Left renal cortex interstitium (tissue), 4 donors: Measurements from ENCODE around the gene PLEKHM3. TPM values are rescaled to one million over a fixed set of nuclear protein-coding genes. Genes with fewer than 3 reads are reported as not detected.

Source experiments
- DNase-seq, 4 donors: peaks; one replicate each; pipeline ENCODE4 v3.0.0-alpha.2; 2013; ENCODE audit warnings: low read depth in 4 of 4, low spot score in 2 of 4, missing footprints in 1 of 4
- polyA plus RNA-seq, 4 donors: library from polyadenylated mRNA; unstranded; fragments of 120-200 nt; gene quantifications; one replicate each; pipeline ENCODE4 v1.2.1, GENCODE V29; 2013; ENCODE audit not compliant: insufficient read length in 4 of 4

The PLEKHM3 gene
- polyA plus RNA-seq, 4 donors: 12.2 to 15.3 (median 13.4) TPM

DNA sequence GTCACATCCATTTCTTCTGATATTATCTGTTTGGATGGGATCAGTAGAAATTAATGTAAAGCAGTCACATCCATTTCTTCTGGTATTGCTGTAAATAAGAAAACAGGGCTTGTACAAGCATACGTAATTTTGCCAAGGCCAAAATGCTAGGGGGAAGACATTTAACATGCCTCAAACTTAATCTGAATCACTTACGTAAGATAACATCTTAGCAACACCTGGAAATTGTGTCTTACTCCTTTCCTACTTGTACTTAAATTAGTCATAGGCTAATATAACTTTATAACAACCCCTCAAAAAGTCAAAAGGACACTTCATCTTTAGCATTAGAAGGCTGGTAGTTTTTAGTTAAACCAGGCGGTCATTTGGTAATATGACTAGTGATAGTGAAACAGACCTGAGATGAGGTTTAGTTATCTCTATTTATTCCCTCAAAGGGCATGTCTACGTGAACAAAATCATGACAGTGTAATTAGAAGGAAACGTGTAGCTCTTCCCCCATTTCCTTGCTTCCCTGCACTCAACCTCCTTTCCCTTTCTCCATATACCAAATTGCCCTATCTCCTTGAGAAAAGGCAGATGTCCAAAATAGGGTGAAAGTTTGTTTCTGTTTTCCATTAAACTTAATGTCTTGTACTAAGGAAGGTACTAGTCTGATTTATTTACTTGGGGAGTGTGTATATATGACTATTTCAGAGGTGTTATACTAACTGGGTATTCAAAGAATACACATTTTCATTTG lies 156.3 kb downstream of the PLEKHM3 start:
- DNase-seq: no peak

DNA sequence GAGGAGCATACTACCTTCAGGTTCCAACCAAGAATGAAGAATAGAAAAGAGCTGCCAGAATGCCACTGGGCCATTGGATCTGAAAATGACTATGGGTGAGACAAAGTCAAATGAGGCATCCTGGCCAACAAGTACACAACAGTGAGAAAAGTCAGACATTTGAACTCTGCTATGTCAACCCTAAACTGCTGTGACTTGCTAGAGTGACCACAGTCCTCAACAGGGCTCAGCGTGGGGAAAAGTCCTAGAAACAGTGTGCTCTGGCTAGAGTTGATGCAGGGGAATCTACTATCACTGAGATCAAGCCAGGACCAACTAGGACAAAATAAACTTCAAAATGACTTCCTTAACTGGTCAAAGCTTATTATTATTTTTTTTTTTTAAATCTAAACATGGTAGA lies 157.4 kb downstream of the PLEKHM3 start:
- no peak for DNase-seq

DNA sequence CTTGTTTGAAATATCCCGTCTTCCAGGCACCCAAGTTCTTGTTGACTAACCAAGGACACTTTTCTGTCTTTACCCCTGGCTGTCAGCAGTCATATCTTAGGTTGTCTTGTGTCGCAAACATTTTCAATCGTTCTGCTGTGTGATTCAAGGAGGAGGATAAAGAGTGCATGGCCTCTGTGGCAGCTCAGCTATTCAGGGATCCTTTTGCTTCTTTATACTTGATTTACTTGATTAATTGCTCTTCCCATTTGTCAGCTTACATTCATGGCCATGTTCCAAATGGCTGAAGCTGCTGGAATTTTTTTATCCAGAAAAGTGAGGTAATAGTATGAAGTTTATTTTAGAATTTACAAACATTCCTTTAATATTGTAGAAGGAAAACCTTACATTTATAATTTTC lies 158.3 kb downstream of the PLEKHM3 start:
- DNase-seq: no peak

DNA sequence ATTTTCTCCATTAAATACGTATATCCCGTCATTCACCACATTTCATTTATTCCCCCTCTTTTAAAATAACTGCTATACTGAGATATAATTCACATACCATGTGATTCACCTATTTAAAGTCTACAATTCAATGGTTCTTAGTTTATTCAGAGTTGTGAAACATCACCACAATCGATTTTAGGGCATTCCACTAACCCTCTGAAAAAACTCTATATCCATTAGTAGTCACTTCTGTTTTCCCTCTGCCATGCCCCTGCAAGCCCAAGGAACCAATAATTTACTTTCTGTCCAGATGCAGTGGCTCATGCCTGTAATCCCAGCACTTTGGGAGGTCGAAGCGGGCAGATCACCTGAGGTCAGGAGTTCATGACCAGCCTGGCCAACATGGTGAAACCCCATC lies 160.1 kb downstream of the PLEKHM3 start:
- DNase-seq: no peak

DNA sequence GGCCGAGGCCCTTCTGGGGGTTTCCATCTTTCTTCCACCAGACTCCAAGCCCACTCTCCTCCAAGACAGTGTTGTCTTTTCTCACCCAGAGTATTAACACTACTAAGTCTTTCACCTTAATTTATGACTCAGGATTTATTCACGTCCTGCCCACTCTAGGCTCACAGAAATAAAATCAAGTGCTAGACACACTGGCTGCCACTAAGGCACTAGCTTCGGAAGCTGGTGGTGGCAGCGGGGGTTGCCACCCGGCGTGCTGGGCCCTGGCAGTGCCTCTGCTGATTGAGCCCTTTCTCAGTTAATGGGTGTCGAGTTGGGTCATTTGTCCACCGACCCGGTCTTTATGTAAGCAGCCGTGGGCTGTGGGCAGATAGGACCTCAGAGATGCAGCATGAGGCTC lies 162.0 kb downstream of the PLEKHM3 start:
- no peak for DNase-seq

DNA sequence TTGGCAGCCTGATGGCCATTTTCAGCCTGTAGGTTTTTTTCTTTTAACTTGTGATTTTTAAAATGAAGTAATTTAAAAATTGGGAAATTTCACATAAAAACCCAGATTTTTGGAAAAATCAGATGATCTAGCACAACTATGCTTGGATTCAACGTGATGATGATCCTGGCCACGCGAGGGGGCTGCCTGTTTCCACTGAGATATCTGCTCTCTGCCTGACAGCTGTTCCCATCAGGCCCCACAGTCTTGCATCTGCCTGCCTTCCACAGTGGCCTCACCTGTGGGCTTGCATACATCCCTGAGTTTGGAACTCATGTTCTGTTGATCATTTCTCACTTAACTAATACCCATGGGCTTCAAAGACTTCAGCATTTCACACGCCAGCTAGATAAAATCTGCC lies 163.5 kb downstream of the PLEKHM3 start:
- no peak for DNase-seq

DNA sequence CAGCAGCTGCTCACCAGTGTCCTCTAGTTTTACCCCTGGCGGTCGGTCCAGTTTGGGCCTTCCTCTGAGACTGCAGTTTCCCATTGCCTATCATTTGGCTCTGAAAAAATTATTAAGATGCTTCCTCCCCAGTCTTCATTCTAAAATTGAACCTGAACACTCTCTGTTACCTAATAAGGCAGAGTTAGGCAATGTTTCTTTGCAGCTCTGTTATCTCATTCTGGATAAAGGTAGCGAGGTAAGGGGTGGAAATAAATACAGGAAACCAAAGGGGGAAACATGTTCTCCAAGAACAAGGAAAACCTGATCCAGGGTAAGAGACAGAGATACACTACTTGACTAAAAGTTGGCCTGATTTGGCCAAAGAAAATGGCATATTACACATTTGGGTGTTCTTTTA lies 164.6 kb downstream of the PLEKHM3 start:
- DNase-seq: no peak

DNA sequence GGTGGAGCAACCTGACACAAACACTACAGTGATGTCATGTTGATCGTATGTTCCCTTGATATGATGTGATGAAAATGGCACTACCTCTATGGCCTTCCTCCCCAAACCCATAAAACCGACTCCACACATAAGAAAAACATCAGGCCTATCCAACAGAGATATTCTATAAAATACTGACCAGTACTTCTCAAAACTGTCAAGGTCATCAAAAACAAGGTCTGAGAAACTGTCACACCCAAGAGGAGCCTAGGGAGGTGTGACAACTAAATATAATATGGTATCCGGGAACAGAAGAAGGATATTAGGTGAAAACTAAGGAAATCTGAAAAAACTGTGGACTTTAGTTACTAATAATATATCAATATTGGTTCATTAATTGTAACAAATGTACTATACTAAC lies 169.7 kb downstream of the PLEKHM3 start:
- DNase-seq: no peak

DNA sequence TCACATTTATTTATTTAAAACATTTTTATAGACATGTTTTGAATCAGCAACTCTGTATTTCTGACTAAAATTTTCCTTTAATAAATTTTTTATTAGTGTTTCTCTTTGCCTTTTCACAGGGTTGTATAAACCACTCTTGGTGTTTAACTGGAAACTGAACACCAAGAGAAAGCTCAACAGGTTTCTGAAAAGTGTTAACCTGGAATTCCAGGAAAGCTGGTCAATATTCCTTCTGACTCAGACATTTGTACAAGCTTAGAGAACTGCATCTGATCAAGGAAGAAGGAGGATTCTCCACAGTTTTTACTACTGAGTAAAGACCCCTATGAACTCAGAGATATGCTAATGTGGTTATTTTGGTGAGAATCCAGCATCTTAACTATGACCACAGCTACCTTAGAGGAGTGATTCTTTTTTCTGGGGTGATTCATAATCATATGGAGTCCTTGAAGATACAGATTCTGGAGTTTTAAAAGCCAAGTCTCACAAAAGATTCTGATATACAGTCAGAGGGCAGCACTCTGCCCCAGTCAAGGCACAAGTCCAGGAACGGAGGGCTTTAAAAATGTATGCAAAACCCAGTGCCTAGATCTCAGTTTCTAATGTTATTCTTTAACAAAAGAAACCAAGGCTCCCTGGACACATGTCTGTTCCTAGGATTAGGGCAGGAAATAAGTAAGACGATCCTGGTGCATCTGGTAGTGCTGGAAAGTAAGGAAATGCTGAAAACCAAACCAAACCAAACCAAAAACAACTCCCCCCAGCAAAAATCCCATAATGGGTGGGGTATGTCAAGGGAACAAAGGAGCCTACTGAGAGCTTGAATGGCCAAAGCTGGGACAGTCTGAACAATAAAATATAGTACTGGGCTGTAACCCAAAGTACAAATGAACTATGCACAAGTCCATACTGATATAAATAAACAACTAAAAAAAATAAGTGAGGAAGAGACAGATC lies 170.6 kb downstream of the PLEKHM3 start:
- no peak for DNase-seq

DNA sequence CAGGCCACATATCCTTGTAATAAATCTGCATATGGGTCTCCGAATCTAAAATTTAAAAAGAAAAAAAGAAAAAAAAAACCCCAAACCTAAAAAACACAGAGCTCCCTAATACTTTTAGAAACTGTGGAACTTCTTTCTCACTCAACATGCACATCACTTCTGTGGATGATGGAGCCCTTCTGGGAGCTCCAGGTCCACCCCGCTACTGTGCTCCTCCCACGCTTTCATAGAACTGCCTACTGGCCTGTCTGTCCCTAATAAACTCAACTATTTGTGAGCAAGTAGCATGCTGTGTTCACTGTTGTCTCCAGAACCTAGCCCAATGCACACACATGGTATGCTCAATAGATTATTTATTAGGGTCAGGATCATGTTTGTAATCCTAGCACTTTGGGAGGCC lies 172.5 kb downstream of the PLEKHM3 start:
- DNase-seq: no peak

DNA sequence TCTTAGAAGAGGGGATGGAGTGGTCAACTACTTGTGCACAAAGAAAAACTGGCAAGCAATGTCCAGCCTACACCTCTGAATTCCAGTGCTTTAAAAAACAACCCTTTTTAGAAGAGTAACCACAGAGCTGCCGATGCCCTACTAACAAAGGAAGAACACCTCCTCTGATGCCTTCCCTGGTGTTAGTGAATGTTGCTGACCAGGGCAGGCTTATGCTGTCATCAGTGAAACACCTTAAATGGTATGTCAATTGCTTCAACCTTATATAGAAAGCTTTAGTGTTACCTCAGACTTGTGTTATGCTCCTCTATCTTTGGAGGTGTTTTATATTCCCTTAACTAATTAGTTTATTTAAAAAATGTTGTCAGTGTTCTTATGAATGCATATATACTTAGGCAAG lies 175.9 kb downstream of the PLEKHM3 start:
- DNase-seq: no peak

DNA sequence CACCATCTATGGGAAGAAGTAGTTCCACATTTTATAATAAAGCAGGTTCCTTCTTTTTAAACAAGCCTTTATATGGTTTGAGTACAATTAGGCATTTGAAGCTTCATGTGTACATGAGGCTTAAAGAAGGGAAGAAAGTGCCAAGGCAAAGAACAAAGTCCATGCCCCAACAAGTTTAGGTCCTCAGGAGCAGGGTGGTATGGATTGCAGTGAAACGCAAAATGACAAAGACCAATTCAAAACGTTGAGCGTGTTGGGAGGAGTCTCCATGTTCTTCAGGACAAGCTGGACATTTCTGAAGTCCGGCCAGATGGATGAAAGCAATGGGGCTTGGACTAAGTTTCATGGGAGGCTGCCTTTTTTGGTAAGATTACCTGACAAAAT lies 176.8 kb downstream of the PLEKHM3 start:
- no peak for DNase-seq

DNA sequence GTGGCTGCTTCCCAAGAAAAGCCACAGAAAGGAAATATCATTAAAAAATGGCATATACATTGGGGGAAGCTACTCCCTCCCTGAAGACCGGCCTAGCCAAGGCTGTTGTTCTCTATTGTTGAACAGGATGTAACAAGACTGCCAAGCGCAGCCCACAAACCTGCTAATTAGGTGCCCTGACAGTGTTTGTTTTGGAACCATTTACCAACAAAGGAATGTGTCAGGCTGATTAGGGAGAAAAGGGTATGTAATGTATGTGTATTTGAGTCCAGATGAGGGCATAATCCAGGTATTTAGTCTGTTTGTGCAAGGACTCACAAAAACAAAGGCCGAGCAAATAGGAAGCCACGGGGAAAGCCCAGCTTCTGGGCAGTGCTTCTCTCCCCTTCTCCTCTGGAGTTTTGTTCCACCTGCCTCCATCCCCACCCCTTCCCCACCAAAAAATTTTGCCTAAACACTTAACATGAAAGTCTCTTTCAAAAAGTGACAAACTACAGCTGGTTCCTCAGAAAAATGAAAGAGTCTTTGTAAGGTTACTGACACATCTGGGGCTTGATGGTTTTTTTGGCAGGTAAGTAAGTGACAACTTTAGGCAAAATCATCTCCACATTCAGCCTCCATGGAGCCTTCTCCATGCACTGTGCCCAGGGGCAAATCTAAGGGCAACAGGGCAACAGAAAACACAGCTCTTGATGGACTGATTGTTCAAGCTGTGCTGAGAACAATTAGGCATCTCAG lies 177.4 kb downstream of the PLEKHM3 start:
- peak in 1 of 4 donors; percentile 22 for DNase-seq

DNA sequence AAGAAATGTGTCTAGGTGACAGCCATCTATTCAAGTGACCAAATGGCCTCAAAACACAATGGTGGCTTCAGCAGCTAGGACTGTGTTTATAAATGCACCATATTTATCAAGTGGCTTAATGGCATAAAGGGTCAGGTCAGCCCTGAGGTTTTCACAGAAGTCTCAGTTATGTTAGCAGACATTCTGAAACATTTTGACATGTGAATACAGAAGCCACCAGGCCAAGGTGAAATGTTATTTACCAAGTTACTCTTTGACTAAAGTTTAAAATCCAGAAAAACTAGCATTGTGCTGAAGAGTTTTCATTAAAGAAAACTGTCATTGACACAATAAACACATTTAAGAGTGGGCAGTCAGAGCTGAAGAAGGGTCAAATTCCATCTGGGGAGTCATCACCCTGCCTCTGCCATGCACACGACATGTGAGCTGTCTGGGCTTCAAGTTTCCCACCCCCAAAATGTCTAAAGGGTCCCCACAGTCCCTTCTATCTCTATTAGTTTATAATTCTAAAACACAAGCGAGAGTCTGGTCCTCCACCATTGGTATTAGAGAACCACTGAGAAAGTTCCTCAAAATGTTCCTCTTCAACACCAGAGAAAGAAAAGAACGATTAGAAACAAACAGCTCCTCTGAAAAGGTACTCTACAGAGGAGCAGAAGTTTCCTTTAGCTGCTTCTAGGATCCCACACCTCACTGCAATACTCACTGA lies 178.1 kb downstream of the PLEKHM3 start:
- DNase-seq: no peak

DNA sequence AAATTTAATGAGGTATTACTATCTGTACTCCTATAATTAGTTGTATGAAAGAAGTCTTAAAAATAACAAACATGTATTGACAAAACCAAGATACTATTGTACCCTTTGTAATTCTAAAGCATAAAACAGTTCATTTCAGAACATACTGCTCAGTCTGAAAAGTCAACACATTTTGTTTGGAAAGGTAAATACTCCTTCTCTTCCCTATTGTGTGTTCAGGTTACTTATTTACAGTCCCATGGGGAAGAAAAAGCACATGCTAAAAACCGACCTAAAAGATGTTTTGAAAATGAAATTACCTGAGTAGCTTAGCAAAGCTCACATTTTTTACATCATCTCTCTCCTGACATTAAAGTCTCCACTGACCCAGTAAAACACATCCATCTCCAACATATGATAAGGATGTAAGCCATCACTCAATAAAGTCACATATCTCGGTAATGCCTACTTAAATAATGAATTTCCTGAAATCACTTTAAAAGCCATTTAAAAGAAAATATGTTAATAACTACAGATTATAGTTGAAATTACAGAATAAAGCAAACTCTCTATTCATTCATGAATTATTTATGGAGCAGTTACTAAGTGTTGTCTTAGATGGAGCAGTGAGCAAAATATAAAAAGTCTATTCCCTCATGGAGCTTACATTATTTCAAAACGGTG lies 180.0 kb downstream of the PLEKHM3 start:
- no peak for DNase-seq

DNA sequence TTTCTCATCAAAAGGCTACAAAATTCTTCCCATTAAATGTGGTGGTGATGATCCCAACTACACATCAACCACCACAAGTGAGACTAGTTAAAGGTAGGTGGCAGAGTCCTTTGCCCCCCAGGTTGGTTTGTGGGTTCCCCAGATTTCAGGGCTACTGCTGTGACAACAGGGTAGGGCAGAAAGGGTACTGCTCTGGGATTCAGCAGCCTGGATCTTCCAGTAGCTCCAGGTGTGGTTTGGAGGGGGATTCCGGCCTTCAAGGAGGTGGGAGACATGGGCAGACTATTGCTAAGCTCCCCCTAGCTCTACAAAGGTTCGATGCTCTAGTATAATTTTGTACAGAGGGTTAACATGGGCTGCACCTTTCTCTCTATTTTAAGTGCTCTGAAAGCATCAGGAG lies 180.7 kb downstream of the PLEKHM3 start:
- DNase-seq: no peak

DNA sequence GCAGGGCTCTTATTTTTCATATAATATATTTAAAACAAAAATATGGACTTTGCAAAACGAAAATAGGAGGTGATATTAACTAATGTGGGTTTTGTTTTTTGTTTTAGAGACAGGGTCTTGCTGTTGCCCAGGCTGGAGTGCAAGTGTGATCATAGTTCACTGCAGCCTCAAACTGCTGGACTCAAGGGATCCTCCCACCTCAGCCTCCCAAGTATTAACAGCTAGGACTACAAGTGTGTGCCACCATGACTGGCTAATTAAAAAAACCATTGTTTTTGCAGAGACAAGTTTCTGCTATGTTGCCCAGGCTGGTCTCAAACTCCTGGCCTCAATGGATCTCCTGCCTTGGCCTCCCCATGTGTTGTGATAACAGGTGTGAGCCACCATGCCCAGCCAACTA lies 185.2 kb downstream of the PLEKHM3 start:
- DNase-seq: no peak

DNA sequence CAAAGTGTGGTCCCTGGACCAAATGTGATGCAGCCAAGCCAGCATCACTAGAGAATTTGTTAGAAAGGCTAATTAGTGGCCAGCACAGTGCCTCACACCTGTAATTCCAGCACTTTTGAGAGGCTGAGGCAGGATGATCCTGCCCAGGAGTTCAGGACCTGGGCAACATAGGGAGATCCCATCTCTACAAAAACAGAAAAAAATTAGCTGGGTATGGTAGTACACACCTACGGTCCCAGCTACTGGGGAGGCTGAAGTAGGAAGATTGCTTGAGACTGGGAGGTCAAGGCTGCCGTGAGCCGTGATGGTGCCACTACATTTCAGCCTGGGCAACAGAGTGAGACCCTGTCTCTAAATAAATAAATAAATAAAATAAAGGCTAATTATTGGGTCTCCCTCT lies 185.8 kb downstream of the PLEKHM3 start:
- no peak for DNase-seq

DNA sequence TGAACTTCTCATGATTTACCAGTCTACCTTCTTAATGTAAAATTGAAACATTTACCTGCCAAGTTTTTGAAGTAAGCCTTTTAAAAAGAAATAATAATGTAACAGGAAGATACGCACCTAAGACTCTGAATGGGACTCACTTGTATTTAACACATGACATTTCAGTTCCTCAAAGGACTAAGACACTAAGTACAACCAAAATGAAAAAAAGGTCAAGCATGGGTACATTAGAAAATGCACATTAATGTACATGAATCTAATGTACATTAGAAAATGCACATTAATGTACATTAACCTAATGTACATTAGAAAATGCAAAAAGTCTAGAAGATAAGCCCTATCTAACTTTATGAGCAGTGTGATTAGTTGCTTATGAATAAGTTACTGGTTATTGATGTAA lies 186.3 kb downstream of the PLEKHM3 start:
- no peak for DNase-seq

DNA sequence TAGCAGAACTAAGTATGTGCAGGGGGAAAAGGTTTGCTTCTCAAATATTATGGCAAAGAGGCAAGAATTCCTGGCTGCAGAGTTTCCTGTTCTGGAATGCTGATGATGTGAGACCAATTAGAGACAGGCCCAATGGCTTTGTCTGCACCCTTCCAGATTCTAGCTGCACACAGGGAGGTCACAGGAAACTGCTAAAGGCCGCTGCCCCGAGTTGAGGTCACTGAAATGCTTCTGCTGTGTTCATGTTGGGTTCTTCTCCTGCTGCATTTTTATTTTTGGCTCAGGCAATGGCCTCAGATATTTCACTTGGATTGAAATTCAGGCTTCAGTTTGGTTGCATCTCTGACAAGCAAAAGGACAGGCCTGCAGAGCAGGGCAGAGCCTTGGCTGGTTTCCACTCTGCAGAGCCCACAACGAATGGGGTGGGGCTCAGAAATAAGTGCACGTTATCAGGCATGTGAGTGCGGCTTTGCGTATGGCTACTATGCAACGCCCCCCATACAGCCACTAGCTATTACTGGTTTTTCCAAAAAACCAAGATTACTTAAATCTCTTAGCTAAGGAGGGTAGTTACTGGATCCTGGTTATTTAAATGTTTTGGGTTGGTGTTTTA lies 188.7 kb downstream of the PLEKHM3 start:
- no peak for DNase-seq
